EL (cell line): Measurements from ENCODE around the gene TUBG1.
"Not testable (repeated sequence)": the region's sequence is repeated elsewhere in the genome, so short reads cannot be mapped to it uniquely, and the experiment has no call there.

Experiments used
- DNase-seq: peaks from one replicate; pipeline ENCODE4 v3.0.0-alpha.2; 2016

Gene TUBG1

GRCh38 chr17:42627032-42627764 lies 17.7 kb downstream of the TUBG1 start:
- not testable (repeated sequence) for DNase-seq

GRCh38 chr17:42629411-42630009 lies 20.0 kb downstream of the TUBG1 start:
- DNase-seq: no peak

DNA sequence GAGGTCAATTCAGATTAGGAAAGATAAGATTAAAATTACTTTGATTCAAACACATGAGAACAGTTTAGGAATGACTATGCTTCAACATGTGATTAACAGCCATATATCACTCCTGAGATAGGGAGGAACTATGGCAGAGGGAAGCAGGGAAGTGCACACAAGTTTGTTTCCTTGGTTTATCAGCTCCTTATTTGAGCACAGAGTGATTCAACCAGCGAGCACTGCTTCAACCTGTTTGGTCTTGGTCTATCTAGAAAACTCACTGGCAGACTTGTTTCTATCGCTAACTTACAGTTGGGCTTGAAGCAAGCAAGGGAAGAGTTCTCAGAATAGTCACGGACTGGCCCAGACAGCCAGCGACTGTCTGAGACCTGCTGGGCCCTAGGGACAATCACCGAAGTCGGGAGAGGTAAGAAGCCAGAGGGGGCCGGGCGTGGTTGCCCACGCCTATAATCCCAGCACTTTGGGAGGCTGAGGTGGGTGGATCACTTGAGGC lies 23.5 kb downstream of the TUBG1 start:
- DNase-seq: no peak

GRCh38 chr17:42639525-42640113 lies 30.1 kb downstream of the TUBG1 start:
- DNase-seq: no peak

GRCh38 chr17:42640121-42640520 lies 30.6 kb downstream of the TUBG1 start:
- no peak for DNase-seq

DNA sequence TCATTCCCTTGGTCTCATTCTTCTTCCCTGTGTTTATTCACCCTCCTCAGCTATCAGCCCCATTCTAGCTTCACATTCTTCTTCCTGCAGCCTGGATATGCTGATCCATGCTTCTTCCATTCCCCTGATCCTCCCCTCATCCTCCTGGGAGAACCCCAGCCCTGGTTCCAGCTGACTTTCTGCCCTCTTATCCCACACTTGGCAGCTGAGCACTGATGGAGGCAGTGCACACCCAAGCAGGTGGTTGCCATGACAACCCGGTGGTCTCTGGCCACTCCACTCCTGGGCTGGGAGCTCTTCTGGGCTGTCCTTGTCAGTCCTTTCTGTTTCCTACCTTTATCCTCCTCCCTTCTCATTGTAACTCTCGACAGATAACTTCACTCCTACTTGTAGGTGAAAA lies 32.9 kb downstream of the TUBG1 start:
- DNase-seq: no peak

DNA sequence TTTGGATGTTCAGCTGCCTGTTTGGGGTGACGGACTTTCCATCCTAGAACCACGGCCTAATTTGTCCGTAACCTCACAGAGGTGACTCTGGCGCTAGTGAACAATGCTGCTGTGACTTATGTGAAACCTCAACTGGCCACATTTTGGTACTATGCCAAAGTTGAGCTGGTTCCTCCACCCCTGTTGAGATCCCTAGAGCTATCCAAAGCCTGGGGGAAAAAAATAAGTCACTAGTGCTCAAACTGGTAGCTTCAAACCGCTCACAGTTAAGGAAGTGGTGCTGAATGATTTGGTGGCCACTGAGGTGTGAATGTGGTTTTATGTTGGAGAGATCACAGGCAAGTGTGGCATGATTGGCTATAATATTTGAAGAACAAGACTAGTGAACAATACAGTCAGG lies 38.3 kb downstream of the TUBG1 start:
- DNase-seq: no peak

DNA sequence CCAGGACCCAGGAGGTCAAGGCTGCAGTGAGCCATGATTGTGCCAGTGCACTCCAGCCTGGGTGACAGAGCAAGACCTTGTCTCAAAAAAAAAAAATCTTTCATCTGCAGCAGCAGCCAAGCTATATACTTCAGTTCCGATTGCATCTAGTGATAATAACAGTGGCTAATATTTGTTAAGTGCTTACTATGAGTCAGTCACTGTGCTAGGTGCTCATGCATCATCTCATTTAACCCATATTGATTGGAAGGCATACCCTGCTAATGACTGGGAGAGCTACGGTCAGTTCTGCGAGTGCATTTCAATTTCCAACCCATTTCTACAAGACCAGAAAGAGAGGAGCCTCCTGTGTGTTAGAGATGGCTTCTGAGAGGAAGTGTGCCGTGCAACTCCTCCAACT lies 41.9 kb downstream of the TUBG1 start:
- DNase-seq: no peak

DNA sequence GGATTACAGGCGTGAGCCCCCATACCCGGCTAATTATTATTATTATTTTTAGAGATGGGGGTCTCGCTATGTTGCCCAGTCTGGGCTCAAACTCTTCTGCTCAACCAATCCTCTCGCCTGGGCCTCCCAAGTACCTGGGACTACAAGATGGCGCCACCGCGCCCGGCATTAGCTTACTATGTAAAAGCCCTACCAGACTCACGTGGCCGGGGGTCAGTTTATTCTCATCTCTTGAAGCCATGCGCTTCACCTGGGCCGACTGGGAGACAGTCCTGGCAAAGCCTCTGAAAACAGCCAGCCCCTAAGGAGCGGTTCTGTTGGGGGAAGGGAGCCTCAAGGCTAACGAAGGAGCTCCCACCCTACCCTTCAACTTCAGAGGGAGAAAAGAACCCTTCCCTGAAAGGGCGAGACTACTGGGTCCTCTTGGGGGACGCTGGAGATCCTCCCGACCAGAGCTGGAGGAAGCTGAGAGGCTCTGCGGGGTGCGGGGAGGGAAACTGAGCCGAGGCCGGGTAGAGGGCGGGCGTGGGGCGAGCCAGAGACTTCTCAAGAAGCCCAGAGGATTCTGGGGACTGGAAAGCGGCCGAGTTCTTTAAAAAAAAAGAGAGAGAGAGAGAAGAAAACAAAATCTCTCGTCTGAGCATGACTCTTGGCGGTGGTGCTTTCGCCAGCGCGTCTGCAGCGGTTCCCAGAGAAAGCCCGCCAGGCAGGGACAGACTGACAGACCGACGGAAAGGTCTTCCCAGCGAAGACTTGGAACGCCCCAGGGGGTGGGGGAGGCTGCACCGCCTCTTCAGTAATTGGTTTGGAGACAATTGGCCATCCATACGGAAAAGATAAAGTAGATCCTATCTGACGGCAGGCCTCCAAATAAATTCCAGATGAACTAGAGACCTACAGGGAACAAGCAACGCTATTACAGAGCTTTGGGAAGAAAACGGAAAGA lies 44.0 kb downstream of the TUBG1 start:
- peak; percentile 78 for DNase-seq

DNA sequence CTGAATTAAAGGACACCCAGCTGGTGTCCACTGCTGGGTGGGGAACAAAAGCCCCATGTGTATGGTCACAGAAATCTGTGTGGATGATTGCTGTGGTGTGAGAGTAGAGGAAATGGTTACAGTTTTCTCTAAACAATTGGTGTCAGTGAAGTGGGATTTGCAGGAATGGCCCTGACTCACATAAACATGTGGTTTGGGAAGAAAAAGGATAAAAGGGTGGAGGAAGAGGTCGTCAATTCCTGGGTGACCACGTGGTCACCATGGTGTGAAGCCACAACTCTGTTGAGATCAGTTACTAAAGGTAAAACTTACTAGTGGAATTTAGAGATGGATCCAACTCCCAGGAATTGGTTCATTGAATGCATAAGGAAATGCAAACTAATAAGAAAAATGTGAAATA lies 46.0 kb downstream of the TUBG1 start:
- DNase-seq: peak; percentile 64

DNA sequence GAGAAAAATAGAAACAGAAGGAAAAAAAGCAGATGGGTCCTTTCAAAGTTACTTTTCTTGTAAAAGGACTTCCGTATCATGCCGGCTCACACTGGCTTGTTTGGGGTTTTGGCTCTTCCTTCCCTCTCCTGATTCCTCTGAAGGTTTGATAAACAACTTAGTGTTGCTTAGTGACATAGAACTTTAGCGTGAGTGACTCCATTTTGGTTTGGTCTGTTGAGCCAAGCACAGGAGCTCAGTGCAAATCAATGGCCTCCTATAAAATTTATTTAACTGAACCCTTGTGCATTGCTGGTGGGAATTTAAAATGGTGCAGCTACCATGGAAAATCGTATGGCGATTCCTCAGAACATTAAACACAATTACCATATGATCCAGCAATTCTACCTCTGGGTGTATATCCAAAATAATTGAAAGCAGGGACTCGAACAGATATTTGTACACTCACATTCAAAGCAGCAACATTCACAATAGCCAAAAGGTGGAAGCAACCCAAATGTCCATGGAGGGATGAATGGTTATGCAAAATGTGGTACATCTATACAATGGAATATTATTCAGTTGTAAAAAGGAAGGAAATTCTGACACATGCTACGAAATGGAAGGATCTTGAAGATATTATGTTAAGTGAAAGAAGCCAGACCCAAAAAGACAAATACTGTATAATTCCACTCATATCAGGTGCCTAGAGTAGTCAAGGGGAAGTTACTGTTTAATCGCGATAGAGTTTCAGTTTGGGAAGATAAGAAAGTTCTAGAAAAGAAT lies 48.5 kb downstream of the TUBG1 start:
- no peak for DNase-seq

GRCh38 chr17:42659079-42659931 lies 49.8 kb downstream of the TUBG1 start, which contains the start of gene TUBG2:
Gene TUBG2 (plus strand): TSS chr17:42659284. CDS start chr17:42659504, 220 bp downstream.
- DNase-seq: peak; percentile 93

DNA sequence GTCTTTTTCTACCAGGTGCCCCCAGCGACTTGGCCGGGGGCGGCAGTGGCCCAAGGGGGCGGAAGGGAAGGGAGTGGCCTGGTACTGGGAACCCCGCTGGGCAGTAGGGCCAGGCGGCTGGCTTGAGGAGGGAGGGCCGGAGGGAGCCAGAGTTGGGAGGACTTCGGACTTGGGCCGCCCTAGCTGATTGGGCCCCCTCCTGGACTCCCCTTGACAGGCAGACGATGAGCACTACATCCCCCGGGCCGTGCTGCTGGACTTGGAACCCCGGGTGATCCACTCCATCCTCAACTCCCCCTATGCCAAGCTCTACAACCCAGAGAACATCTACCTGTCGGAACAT lies 50.4 kb downstream of the TUBG1 start:
- not testable (repeated sequence) for DNase-seq

DNA sequence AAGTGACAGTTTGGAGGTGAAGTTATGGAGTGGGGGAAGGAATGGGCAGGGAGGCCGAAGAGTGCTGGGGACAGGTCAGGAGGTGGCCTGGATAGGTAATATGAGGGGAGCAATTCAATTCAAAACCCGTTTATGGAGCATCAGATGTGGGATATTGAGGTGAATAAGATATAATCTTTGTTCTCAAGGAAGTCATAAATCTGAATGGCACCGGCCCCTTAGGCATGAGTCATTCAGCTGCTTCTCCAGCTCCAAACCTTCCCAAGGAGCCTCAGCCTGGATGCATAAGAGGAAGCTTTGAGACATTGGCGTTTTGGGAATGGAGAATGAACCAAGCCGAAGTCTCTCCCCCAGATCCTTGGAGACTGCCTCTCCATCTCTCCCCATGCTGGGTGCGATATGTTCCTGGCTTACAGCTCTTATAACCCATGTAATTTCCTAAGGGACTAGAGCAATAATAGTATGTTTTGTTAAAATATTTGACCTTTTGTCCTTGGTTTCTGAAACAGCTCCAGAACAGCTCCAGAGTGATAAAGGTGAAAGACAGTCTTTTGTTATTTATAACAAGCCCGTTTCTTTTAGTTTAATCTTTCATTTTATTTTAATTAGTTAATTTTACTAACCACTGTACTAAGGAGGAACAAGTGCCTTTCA lies 51.3 kb downstream of the TUBG1 start:
- DNase-seq: peak; percentile 88
